Adrenal gland (tissue), 5 donors: ENCODE measurements around the gene TTC9B.

Experiments used
- CTCF ChIP-seq, 6 experiments: fragments of 450-650 bp in 4 of 6; fragments of 200-600 bp in 2 of 6; sonication (generic) in 1 of 6; IDR thresholded peaks; 1 replicate in 5 of 6; 2 replicates in 1 of 6; pipeline versions ENCODE4 v1.5.1 to v1.8.0; 2016 to 2021; ENCODE audit warnings: antibody characterized with exemption in 6 of 6, mild to moderate bottlenecking in 2 of 6, moderate library complexity in 1 of 6
- POLR2A ChIP-seq, 2 donors: fragments of 450-650 bp; IDR thresholded peaks; one replicate each; pipeline ENCODE4 v1.6.1; 2017; ENCODE audit warnings: antibody characterized with exemption in 2 of 2, mild to moderate bottlenecking in 2 of 2, moderate library complexity in 1 of 2
- donor health status: DM: no; HTN: no; CAD: no.

GRCh38 chr19:40210889-40211288 is 7.3 kb downstream of the TTC9B start:
- no peak for TF ChIP-seq CTCF (IDR thresholded peaks at IDR 0.05)
- no peak for TF ChIP-seq POLR2A (IDR thresholded peaks at IDR 0.05)
